Measurements from ENCODE around the gene ADPRS.

The ADPRS gene

GRCh38 chr1:36088577-36089392 is at the start of gene ADPRS (continued):
- TF ChIP-seq ZNF398 (tag by site-specific recombination; IDR thresholded peaks at IDR 0.05) (0 out of 2 replicates have a peak, but pooled peaks have one; percentile 24), ZFP3 (tag by site-specific recombination; IDR thresholded peaks at IDR 0.05; ENCODE audit: low read depth) (no peak), ZIC2 (tag by site-specific recombination; IDR thresholded peaks at IDR 0.05) (peak; percentile 82), ZNF26 (tag by site-specific recombination; IDR thresholded peaks at IDR 0.05) (no peak), IKZF3 (tag by site-specific recombination; IDR thresholded peaks at IDR 0.05) (peak; percentile 38), ZNF585B (tag by site-specific recombination; IDR thresholded peaks at IDR 0.05) (no peak), ZBTB1 (tag by site-specific recombination; IDR thresholded peaks at IDR 0.05) (0 out of 2 replicates have a peak, but pooled peaks have one; percentile 12), ZNF501 (tag by site-specific recombination; IDR thresholded peaks at IDR 0.05) (peak; percentile 99), ZNF239 (tag by site-specific recombination; IDR thresholded peaks at IDR 0.05) (peak; percentile 22; the same call in 1 of the 2 replicates), GLIS1 (tag by site-specific recombination; IDR thresholded peaks at IDR 0.05) (peak; percentile 86; the same call in 1 of the 2 replicates), ZNF18 (tag by site-specific recombination; IDR thresholded peaks at IDR 0.05) (peak; percentile 55; the same call in 1 of the 2 replicates), GLIS2 (tag by site-specific recombination; IDR thresholded peaks at IDR 0.05) (peak; percentile 79), SP3 (tag by site-specific recombination; IDR thresholded peaks at IDR 0.05) (peak; percentile 95), ZNF692 (tag by site-specific recombination; IDR thresholded peaks at IDR 0.05) (peak; percentile 94), ZNF580 (tag by site-specific recombination; IDR thresholded peaks at IDR 0.05) (peak; percentile 85; the same call in 1 of the 2 replicates), ZFP37 (tag by site-specific recombination; IDR thresholded peaks at IDR 0.05) (peak; percentile 84), ZNF677 (tag by site-specific recombination; IDR thresholded peaks at IDR 0.05) (no peak), REST (tag by site-specific recombination; IDR thresholded peaks at IDR 0.05) (peak; percentile 51), KLF9 (tag by site-specific recombination; IDR thresholded peaks at IDR 0.05; ENCODE audit: low read depth) (peak; percentile 100), ZNF561 (tag by site-specific recombination; IDR thresholded peaks at IDR 0.05; ENCODE audit: borderline replicate concordance) (peak; percentile 98), ZNF639 (tag by site-specific recombination; IDR thresholded peaks at IDR 0.05) (peak; percentile 94), ZBTB17 (tag by site-specific recombination; IDR thresholded peaks at IDR 0.05) (peak; percentile 93), ZNF555 (tag by site-specific recombination; conservative IDR thresholded peaks at IDR 0.05) (no peak), ZNF121 (tag by site-specific recombination; IDR thresholded peaks at IDR 0.05) (peak; percentile 66; the same call in 1 of the 2 replicates), ZNF610 (tag by site-specific recombination; IDR thresholded peaks at IDR 0.05; ENCODE audit: borderline replicate concordance) (peak; percentile 89)

Measured in HEK293 (cell line).